Stomach (tissue), 9 donors: ENCODE measurements around the gene RPS15A. TPM values are rescaled to one million over a fixed set of nuclear protein-coding genes. Genes with fewer than 3 reads are reported as not detected.

Experiments used
- DNase-seq, 2 donors: peaks; one replicate each; pipeline versions ENCODE4 v3.0.0 to v3.0.0-alpha.2; 2013 to 2019
- H3K27ac ChIP-seq, 5 donors: fragments of 200-600 bp in 4 of 5; sonication (generic) in 4 of 5; one replicate each; pipeline ENCODE4 v1.5.1; 2013 to 2019; ENCODE audit warnings: mild to moderate bottlenecking in 1 of 5, moderate library complexity in 1 of 5
- H3K27me3 ChIP-seq, 3 donors: fragments of 200-600 bp; sonication (generic); one replicate each; pipeline ENCODE4 v1.5.1; 2017 to 2019; ENCODE audit warnings: mixed run types in 1 of 3
- H3K36me3 ChIP-seq, 4 donors: fragments of 200-600 bp; sonication (generic); 1 replicate in 3 of 4; 2 replicates in 1 of 4; pipeline ENCODE4 v1.5.1; 2016 to 2019
- H3K4me1 ChIP-seq, 4 donors: fragments of 200-600 bp; sonication (generic); one replicate each; pipeline ENCODE4 v1.5.1; 2016 to 2019
- H3K4me3 ChIP-seq, 4 donors: fragments of 200-600 bp; sonication (generic) in 3 of 4; one replicate each; pipeline ENCODE4 v1.5.1; 2016 to 2019; ENCODE audit warnings: mild to moderate bottlenecking in 1 of 4
- H3K9me3 ChIP-seq, 4 donors: fragments of 200-600 bp; sonication (generic); one replicate each; pipeline ENCODE4 v1.5.1; 2016 to 2019
- EP300 ChIP-seq: sonication (generic); formaldehyde crosslinking; IDR thresholded peaks from one replicate; pipeline ENCODE4 v1.6.1; 2017; ENCODE audit warnings: antibody characterized with exemption
- POLR2A ChIP-seq, 4 donors: fragments of 450-650 bp; IDR thresholded peaks; one replicate each; pipeline ENCODE4 v1.6.1; 2016; ENCODE audit warnings: antibody characterized with exemption in 4 of 4, control low read depth in 2 of 4, mild to moderate bottlenecking in 1 of 4, moderate library complexity in 1 of 4
- POLR2AphosphoS5 ChIP-seq, 3 donors: sonication (generic); formaldehyde crosslinking; IDR thresholded peaks; one replicate each; pipeline ENCODE4 v1.6.1; 2016; ENCODE audit warnings: antibody characterized with exemption in 3 of 3
- WGBS, 5 donors: extraction: QIAGEN DNeasy Blood & Tissue Kit in 3 of 5; methylation state at CpG; one replicate each; pipeline versions ENCODE4 v1.1.5 to v1.1.7; 2013 to 2018; 5-methylcytosine and 5-hydroxymethylcytosine counted together
- intact Hi-C: fragments of 100-400 bp; cut with DNase I; formaldehyde crosslinking; loops from one replicate; pipeline ENCODE4 v1.15.1; 2023; ENCODE audit warnings: low total_unique reads
- polyA plus RNA-seq, 3 donors: library from polyadenylated mRNA; stranded (reverse); fragments of 200-250 nt; gene quantifications; one replicate each; pipeline ENCODE4 v1.2.3, GENCODE V29; 2013
- total RNA-seq, 5 donors: library from RNA; depleted of rRNA; stranded (reverse); fragments of >200 nt; gene quantifications; one replicate each; pipeline versions ENCODE4 v1.1.0 to v1.2.3, GENCODE V29; 2014 to 2016
- TF ChIP-seq, protein P1 (sequence below), 7 experiments: fragments of 450-650 bp in 4 of 7; fragments of 200-600 bp in 3 of 7; sonication (generic) in 3 of 7; IDR thresholded peaks; one replicate each; pipeline ENCODE4 v1.5.1; 2016 to 2019; ENCODE audit warnings: antibody characterized with exemption in 7 of 7, control low read depth in 2 of 7, mild to moderate bottlenecking in 1 of 7
- donor health status: healthy with polysubstance abuse.
- donor health status: Bipolar disorder and iron deficiency.
- donor health status: healthy.

Gene RPS15A
- total and polyA plus RNA-seq, 8 donors, result 72.4 to 5,215 (median 1,621) TPM

DNA sequence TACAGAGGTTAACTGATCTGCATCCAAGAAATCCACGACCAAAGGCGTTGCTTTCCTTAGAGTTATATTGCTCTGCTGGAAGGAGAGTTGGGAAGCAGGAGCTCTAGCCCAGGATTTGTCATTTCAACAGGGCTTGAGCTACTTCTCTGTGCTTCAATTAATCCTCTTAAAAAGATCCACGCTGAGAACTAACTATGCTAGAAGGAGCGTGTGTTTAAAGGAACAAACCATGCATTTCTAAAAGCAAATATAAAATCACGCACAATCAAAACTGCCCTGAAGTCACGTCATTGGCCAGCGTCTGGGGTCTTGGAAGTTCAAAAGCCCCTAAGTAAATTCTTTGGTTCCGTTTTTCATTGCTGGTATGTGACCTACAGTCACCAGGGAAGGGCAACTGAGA, 10.2 kb upstream of the RPS15A start:
- Histone ChIP-seq H3K4me1 (peaks cover 26 to 84% (median 48%) of the 10 kb centered on the region in 4 donors), H3K27ac (peak overlapping the region in 4 of 5 donors; percentile 88 to 97 (median 92)), H3K27me3 (no peaks in the 10 kb centered on the region), H3K36me3 (peaks cover 12 to 33% (median 26%) of the 10 kb centered on the region in 4 donors), H3K4me3 (peak overlapping the region; percentile 84 to 89 (median 86)), H3K9me3 (no peaks in the 10 kb centered on the region)
- TF ChIP-seq, protein P1, sequence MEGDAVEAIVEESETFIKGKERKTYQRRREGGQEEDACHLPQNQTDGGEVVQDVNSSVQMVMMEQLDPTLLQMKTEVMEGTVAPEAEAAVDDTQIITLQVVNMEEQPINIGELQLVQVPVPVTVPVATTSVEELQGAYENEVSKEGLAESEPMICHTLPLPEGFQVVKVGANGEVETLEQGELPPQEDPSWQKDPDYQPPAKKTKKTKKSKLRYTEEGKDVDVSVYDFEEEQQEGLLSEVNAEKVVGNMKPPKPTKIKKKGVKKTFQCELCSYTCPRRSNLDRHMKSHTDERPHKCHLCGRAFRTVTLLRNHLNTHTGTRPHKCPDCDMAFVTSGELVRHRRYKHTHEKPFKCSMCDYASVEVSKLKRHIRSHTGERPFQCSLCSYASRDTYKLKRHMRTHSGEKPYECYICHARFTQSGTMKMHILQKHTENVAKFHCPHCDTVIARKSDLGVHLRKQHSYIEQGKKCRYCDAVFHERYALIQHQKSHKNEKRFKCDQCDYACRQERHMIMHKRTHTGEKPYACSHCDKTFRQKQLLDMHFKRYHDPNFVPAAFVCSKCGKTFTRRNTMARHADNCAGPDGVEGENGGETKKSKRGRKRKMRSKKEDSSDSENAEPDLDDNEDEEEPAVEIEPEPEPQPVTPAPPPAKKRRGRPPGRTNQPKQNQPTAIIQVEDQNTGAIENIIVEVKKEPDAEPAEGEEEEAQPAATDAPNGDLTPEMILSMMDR (IDR thresholded peaks at IDR 0.05), result no peak
- TF ChIP-seq POLR2AphosphoS5 (IDR thresholded peaks at IDR 0.05) (no peak), POLR2A (IDR thresholded peaks at IDR 0.05) (no peak), EP300 (no peak)
- DNase-seq, result no peak
- 2 to 4% (median 2%) methylated on average over 8 of the region's 8 CpGs for WGBS, 5 donors
- intact Hi-C loops, result no loop called here

DNA sequence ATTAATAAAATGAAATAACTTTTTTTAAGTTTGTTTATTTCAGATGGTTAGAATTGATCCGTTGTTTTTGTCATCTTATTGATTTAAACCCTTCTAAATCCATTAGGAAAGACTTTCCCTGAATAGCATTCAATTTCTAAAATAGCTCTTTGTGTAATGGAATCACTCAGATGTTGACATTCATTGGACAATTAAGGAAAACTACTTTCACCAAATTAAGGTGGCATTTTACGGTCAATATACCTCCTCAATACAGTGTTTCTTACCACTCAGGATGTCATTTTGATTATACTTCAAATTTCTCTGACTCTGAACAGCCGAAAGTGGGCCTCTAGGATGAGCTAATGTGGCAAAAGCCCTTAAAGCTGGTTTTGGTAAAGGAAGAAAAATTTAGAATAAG, 9.4 kb upstream of the RPS15A start:
- peak overlapping the region in 2 of 5 donors; percentile 93 to 97 for H3K27ac ChIP-seq
- intact Hi-C loops, result no loop called here
- WGBS, 5 donors, result 74 to 81% (median 80%) methylated on average over 3 of the region's 3 CpGs
- H3K4me3 ChIP-seq, result peak overlapping the region in 3 of 4 donors; percentile 84 to 89 (median 84)
- peaks cover 17 to 37% (median 34%) of the 10 kb centered on the region in 4 donors for H3K36me3 ChIP-seq
- TF ChIP-seq, protein P1 (IDR thresholded peaks at IDR 0.05), result no peak
- TF ChIP-seq POLR2AphosphoS5 (IDR thresholded peaks at IDR 0.05), result no peak
- no peak for TF ChIP-seq EP300
- no peak for TF ChIP-seq POLR2A (IDR thresholded peaks at IDR 0.05)
- H3K27me3 ChIP-seq, result no peaks in the 10 kb centered on the region
- no peak for DNase-seq
- peaks cover 26 to 77% (median 46%) of the 10 kb centered on the region in 4 donors for H3K4me1 ChIP-seq
- no peaks in the 10 kb centered on the region for H3K9me3 ChIP-seq

DNA sequence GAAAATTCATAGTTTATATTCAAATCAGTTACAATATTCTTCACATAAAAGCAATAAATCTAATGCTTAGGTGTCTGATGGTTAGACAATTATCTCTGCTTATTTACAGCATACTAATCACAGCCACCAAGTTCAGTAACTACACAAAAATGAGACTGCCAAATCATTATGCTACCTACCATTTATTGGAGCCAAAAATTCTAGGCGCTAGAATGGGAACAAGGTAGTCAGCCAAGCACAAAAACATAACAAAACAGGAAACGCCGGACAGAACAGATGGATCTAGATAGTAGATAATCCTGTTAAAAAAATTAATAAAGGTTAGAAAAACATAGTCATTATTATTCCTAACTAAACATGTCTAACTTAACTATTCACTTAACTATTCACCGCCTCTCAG, 7.6 kb upstream of the RPS15A start:
- intact Hi-C loops, result no loop called here
- H3K4me1 ChIP-seq, result peaks cover 26 to 70% (median 41%) of the 10 kb centered on the region in 4 donors
- no peak overlapping the region for H3K27ac ChIP-seq
- no peaks in the 10 kb centered on the region for H3K9me3 ChIP-seq
- DNase-seq, result no peak
- 62 to 76% (median 68%) methylated on average over 4 of the region's 4 CpGs for WGBS, 5 donors
- no peak overlapping the region for H3K4me3 ChIP-seq
- peaks cover 35 to 55% (median 51%) of the 10 kb centered on the region in 4 donors for H3K36me3 ChIP-seq
- TF ChIP-seq POLR2AphosphoS5 (IDR thresholded peaks at IDR 0.05) (no peak), POLR2A (IDR thresholded peaks at IDR 0.05) (no peak)
- TF ChIP-seq, protein P1 (IDR thresholded peaks at IDR 0.05), result no peak
- no peaks in the 10 kb centered on the region for H3K27me3 ChIP-seq

DNA sequence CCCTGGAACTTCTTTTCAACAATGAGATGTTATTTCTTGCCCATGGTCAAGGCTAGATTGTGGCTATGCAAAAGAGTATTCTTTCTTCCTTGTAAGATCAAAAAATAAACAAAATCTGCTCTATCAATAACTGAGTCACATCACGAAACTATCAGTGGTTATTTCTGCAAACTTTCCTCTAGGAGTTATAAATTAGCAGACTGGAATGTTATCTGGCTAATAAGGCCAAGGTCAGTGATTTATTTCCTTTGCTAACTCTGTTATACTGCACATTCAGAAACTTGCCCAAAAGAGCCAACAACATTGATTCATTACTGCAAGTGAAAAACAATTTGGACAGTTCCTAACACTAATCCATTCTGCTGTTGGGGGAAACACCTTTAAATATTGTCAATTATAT, 6.2 kb upstream of the RPS15A start:
- H3K27ac ChIP-seq, result peak overlapping the region in 2 of 5 donors; percentile 10 to 33
- TF ChIP-seq POLR2AphosphoS5 (IDR thresholded peaks at IDR 0.05), result peak in 1 of 3 donors; percentile 25
- TF ChIP-seq, protein P1 (IDR thresholded peaks at IDR 0.05), result no peak
- H3K27me3 ChIP-seq, result no peaks in the 10 kb centered on the region
- no peaks in the 10 kb centered on the region for H3K9me3 ChIP-seq
- intact Hi-C loops, result no loop called here
- DNase-seq, result no peak
- H3K4me1 ChIP-seq, result peaks cover 24 to 70% (median 34%) of the 10 kb centered on the region in 4 donors
- H3K36me3 ChIP-seq, result peaks cover 41 to 69% (median 64%) of the 10 kb centered on the region in 4 donors
- H3K4me3 ChIP-seq, result no peak overlapping the region
- WGBS, 5 donors, result 24 to 59% (median 42%) methylated on average over 1 of the region's 1 CpG
